GM18505 (cell line): Measurements from ENCODE around the gene PPME1.

Experiments
- ATAC-seq: cut with Tn5 transposase; IDR thresholded peaks from one replicate; pipeline ENCODE4 v1.9.1; 2021; ENCODE audit not compliant: unreplicated experiment
- POLR2A ChIP-seq: IDR thresholded peaks from 4 replicates; pipeline ENCODE4 v1.6.1; 2011; ENCODE audit warnings: borderline replicate concordance; ENCODE audit not compliant: insufficient read depth, insufficient read length; ENCODE audit errors: extremely low read depth

Gene PPME1

GRCh38 chr11:74141241-74141695, 29.8 kb upstream of the PPME1 start:
- no peak for ATAC-seq

GRCh38 chr11:74141908-74142307, 29.2 kb upstream of the PPME1 start:
- no peak for TF ChIP-seq POLR2A
- no peak for ATAC-seq

More at GRCh38 chr11:74141241-74141695, 29.8 kb upstream of the PPME1 start:
- no peak for TF ChIP-seq POLR2A

- ATAC-seq: no peak
- TF ChIP-seq POLR2A: no peak
Observed at GRCh38 chr11:74142624-74143023, 28.5 kb upstream of the PPME1 start.

- ATAC-seq: no peak
- no peak for TF ChIP-seq POLR2A
Observed at GRCh38 chr11:74144592-74144991, 26.5 kb upstream of the PPME1 start.

- no peak for TF ChIP-seq POLR2A
- no peak for ATAC-seq
Observed at GRCh38 chr11:74147199-74147929, 23.7 kb upstream of the PPME1 start.

GRCh38 chr11:74153224-74153623, 17.9 kb upstream of the PPME1 start:
- no peak for TF ChIP-seq POLR2A
- no peak for ATAC-seq

GRCh38 chr11:74154620-74155281, 16.3 kb upstream of the PPME1 start:
- no peak for TF ChIP-seq POLR2A
- ATAC-seq: no peak

GRCh38 chr11:74157169-74157568, 13.9 kb upstream of the PPME1 start:
- TF ChIP-seq POLR2A: no peak
- no peak for ATAC-seq

GRCh38 chr11:74159642-74160041, 11.4 kb upstream of the PPME1 start:
- no peak for ATAC-seq
- no peak for TF ChIP-seq POLR2A

- no peak for TF ChIP-seq POLR2A
- no peak for ATAC-seq
Observed at GRCh38 chr11:74162681-74163467, 8.2 kb upstream of the PPME1 start.

- ATAC-seq: no peak
- no peak for TF ChIP-seq POLR2A
Observed at GRCh38 chr11:74168838-74169237, 2.3 kb upstream of the PPME1 start.

GRCh38 chr11:74169738-74170458, 1.2 kb upstream of the PPME1 start:
- no peak for ATAC-seq
- no peak for TF ChIP-seq POLR2A

- TF ChIP-seq POLR2A: no peak
- ATAC-seq: no peak
Observed at GRCh38 chr11:74171630-74171968, 510 bp downstream of the PPME1 start.
